ENCODE data around the gene PARP1. TPM values are rescaled to one million over a fixed set of nuclear protein-coding genes. Genes with fewer than 3 reads are reported as not detected.

The PARP1 gene
- total and polyA plus RNA-seq, 12 donors = 15.3 to 150 (median 70.6) TPM

- no peaks in the 10 kb centered on the region for H3K36me3 ChIP-seq (replicated peaks in 1 of 2)
- intact Hi-C loops (cut with DNase I) = no loop called here
- WGBS, 4 donors = 84 to 95% (median 89%) methylated on average over 6 of the region's 6 CpGs
- H3K4me3 ChIP-seq = no peak overlapping the region
- DNase-seq = no peak
- no peak for TF ChIP-seq CTCF (IDR thresholded peaks at IDR 0.05)
- no peak for TF ChIP-seq POLR2A (IDR thresholded peaks at IDR 0.05)
- no peak overlapping the region for H3K27ac ChIP-seq
- no peaks in the 10 kb centered on the region for H3K9me3 ChIP-seq (replicated peaks in 1 of 3)
- no peaks in the 10 kb centered on the region for H3K4me1 ChIP-seq (replicated peaks in 1 of 2)
- no peaks in the 10 kb centered on the region for H3K27me3 ChIP-seq
These were observed 9.5 kb upstream of the PARP1 start for GRCh38 chr1:226417350-226417749.

GRCh38 chr1:226414098-226414698 is 6.3 kb upstream of the PARP1 start:
- peak in 1 of 7 donors; percentile 36 for DNase-seq
- peaks cover 0 to 3% of the 10 kb centered on the region in 2 donors for H3K4me1 ChIP-seq (replicated peaks in 1 of 2)
- TF ChIP-seq POLR2A (IDR thresholded peaks at IDR 0.05) (no peak), CTCF (IDR thresholded peaks at IDR 0.05) (no peak)
- no peaks in the 10 kb centered on the region for H3K36me3 ChIP-seq (replicated peaks in 1 of 2)
- intact Hi-C loops (cut with DNase I) = no loop called here
- no peaks in the 10 kb centered on the region for H3K27me3 ChIP-seq
- WGBS, 4 donors = 84 to 98% (median 88%) methylated on average over 10 to 11 of the region's 11 CpGs
- no peaks in the 10 kb centered on the region for H3K9me3 ChIP-seq (replicated peaks in 1 of 3)
- no peak overlapping the region for H3K4me3 ChIP-seq
- H3K27ac ChIP-seq = no peak overlapping the region

GRCh38 chr1:226411619-226412018 is 3.7 kb upstream of the PARP1 start:
- H3K27ac ChIP-seq = peak overlapping the region in 4 of 5 donors; percentile 11 to 64 (median 58)
- DNase-seq = peak; percentile 75 to 96 (median 92)

DNA sequence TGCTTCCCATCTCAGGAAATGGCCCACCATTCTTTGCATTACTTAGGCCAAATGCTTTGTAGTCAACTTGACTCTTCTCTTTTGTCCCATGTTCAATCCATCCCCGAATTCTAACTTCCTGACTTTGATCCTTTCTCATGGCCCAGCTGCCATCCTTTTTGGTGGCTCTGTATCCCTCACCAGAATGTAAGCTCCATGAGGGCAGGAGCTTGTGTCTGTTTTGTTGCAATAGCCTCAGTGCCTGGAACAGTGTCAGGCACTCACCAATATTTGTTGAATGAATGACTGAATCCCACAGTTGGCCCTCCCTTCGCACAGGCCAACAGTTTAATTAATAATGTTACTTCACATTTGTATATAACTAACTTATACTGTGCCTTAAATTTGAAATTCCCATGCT is 3.1 kb upstream of the PARP1 start:
- Histone ChIP-seq H3K36me3 (replicated peaks in 1 of 2) (no peaks in the 10 kb centered on the region), H3K27me3 (no peaks in the 10 kb centered on the region), H3K4me1 (replicated peaks in 1 of 2) (peaks cover 6 to 16% of the 10 kb centered on the region in 2 donors), H3K9me3 (replicated peaks in 1 of 3) (no peaks in the 10 kb centered on the region), H3K27ac (peak overlapping the region in 3 of 5 donors; percentile 55 to 64 (median 61)), H3K4me3 (no peak overlapping the region)
- intact Hi-C loops (cut with DNase I) = no loop called here
- TF ChIP-seq POLR2A (IDR thresholded peaks at IDR 0.05) = no peak
- no peak for TF ChIP-seq CTCF (IDR thresholded peaks at IDR 0.05)
- peak in 1 of 7 donors; percentile 38 for DNase-seq
- 93 to 97% (median 95%) methylated on average over 2 of the region's 2 CpGs for WGBS, 4 donors

More at GRCh38 chr1:226411619-226412018, 3.7 kb upstream of the PARP1 start:
- Histone ChIP-seq H3K4me3 (no peak overlapping the region), H3K27me3 (no peaks in the 10 kb centered on the region), H3K36me3 (replicated peaks in 1 of 2) (no peaks in the 10 kb centered on the region), H3K4me1 (replicated peaks in 1 of 2) (peaks cover 6 to 10% of the 10 kb centered on the region in 2 donors), H3K9me3 (replicated peaks in 1 of 3) (no peaks in the 10 kb centered on the region)
- TF ChIP-seq POLR2A (IDR thresholded peaks at IDR 0.05) (peak in 1 of 2 donors; percentile 39), CTCF (IDR thresholded peaks at IDR 0.05) (no peak)
- whole genome bisulfite sequencing, 4 donors = 37 to 46% (median 41%) methylated on average over 5 of the region's 5 CpGs
- intact Hi-C loops (cut with DNase I) = no loop called here
